Neuronal stem cell (in vitro differentiated cells): ENCODE data around the gene OTOP3.

Experiments
- DNase-seq: peaks from one replicate; pipeline ENCODE4 v3.0.0-alpha.2; 2013; ENCODE audit warnings: low spot score
- H2AFZ ChIP-seq: one replicate; pipeline ENCODE4 v1.6.1; 2013; ENCODE audit warnings: mild to moderate bottlenecking, low read length, inconsistent platforms
- H2AK5ac ChIP-seq: 2 replicates; pipeline ENCODE4 v1.6.1; 2013; ENCODE audit warnings: low read depth, mild to moderate bottlenecking, inconsistent platforms, low read length, moderate library complexity, mixed read lengths
- H2BK120ac ChIP-seq: 2 replicates; pipeline ENCODE4 v1.6.1; 2013; ENCODE audit warnings: low read depth, mild to moderate bottlenecking, inconsistent platforms, low read length, moderate library complexity, mixed read lengths
- H2BK12ac ChIP-seq: one replicate; pipeline ENCODE4 v1.6.1; 2013; ENCODE audit warnings: low read length, inconsistent platforms
- H2BK15ac ChIP-seq: 2 replicates; pipeline ENCODE4 v1.6.1; 2013; ENCODE audit warnings: mild to moderate bottlenecking, low read length, inconsistent platforms, mixed read lengths
- H2BK5ac ChIP-seq: one replicate; pipeline ENCODE4 v1.6.1; 2013; ENCODE audit warnings: inconsistent platforms, mild to moderate bottlenecking, low read length, moderate library complexity
- H3K14ac ChIP-seq: one replicate; pipeline ENCODE4 v1.6.1; 2013; ENCODE audit warnings: low read length, inconsistent platforms
- H3K18ac ChIP-seq: 2 replicates; pipeline ENCODE4 v1.6.1; 2013; ENCODE audit warnings: low read length, inconsistent platforms
- H3K23ac ChIP-seq: 2 replicates; pipeline ENCODE4 v1.6.1; 2013; ENCODE audit warnings: low read depth, mild to moderate bottlenecking, mixed read lengths, low read length, inconsistent platforms; ENCODE audit not compliant: poor library complexity
- H3K27ac ChIP-seq: replicated peaks from 3 replicates; pipeline ENCODE4 v1.5.1; 2013; ENCODE audit warnings: low read length, inconsistent platforms
- H3K27me3 ChIP-seq, 3 experiments: 2 replicates each; pipeline ENCODE4 v1.6.1; 2013; ENCODE audit warnings: low read length in 3 of 3, mild to moderate bottlenecking in 2 of 3, inconsistent platforms in 1 of 3, low read depth in 1 of 3, mixed read lengths in 1 of 3, moderate library complexity in 1 of 3; ENCODE audit not compliant: control insufficient read depth in 3 of 3, insufficient read depth in 3 of 3
- H3K36me3 ChIP-seq, 2 donors: replicated peaks in 1 of 2; 2 replicates each; pipeline ENCODE4 v1.6.1; 2013; ENCODE audit warnings: low read length in 2 of 2; ENCODE audit not compliant: control insufficient read depth in 2 of 2, insufficient read depth in 2 of 2
- H3K4ac ChIP-seq: 2 replicates; pipeline ENCODE4 v1.6.1; 2013; ENCODE audit warnings: inconsistent platforms, mild to moderate bottlenecking, low read length, moderate library complexity
- H3K4me1 ChIP-seq, 2 donors: 1 replicate in 1 of 2; 2 replicates in 1 of 2; pipeline ENCODE4 v1.6.1; 2013; ENCODE audit warnings: low read length in 2 of 2, low read depth in 1 of 2; ENCODE audit not compliant: control insufficient read depth in 2 of 2, insufficient read depth in 1 of 2
- H3K4me2 ChIP-seq: one replicate; pipeline ENCODE4 v1.6.1; 2013; ENCODE audit warnings: mild to moderate bottlenecking, low read length, inconsistent platforms; ENCODE audit not compliant: insufficient read depth, poor library complexity, severe bottlenecking
- H3K4me3 ChIP-seq, 2 donors: 2 replicates each; pipeline ENCODE4 v1.5.1; 2013; ENCODE audit warnings: low read length in 2 of 2, mild to moderate bottlenecking in 2 of 2, inconsistent platforms in 1 of 2, moderate library complexity in 1 of 2
- H3K79me1 ChIP-seq: one replicate; pipeline ENCODE4 v1.6.1; 2013; ENCODE audit warnings: low read depth, mild to moderate bottlenecking, inconsistent platforms, low read length, moderate library complexity
- H3K9ac ChIP-seq: one replicate; pipeline ENCODE4 v1.6.1; 2013; ENCODE audit warnings: mild to moderate bottlenecking, low read depth, low read length, inconsistent platforms; ENCODE audit not compliant: poor library complexity
- H3K9me3 ChIP-seq, 2 donors: replicated peaks in 1 of 2; 2 replicates each; pipeline versions ENCODE3 to v1.6.1; 2013; ENCODE audit warnings: low read length in 2 of 2, mild to moderate bottlenecking in 2 of 2, inconsistent platforms in 1 of 2, low read depth in 1 of 2, mixed read lengths in 1 of 2, moderate library complexity in 1 of 2; ENCODE audit not compliant: control insufficient read depth in 2 of 2, insufficient read depth in 1 of 2
- H4K8ac ChIP-seq: one replicate; pipeline ENCODE4 v1.6.1; 2013; ENCODE audit warnings: low read depth, mild to moderate bottlenecking, inconsistent platforms, low read length, moderate library complexity
- H4K91ac ChIP-seq: one replicate; pipeline ENCODE4 v1.6.1; 2013; ENCODE audit warnings: low read length, low read depth, mild to moderate bottlenecking, inconsistent platforms; ENCODE audit not compliant: poor library complexity
- WGBS, 2 donors: extraction: QIAGEN DNeasy Blood & Tissue Kit; methylation state at CpG; one replicate each; pipeline ENCODE4 v1.1.7; 2013; ENCODE audit warnings: missing lambda C conversion rate in 2 of 2, mixed read lengths in 1 of 2; ENCODE audit not compliant: insufficient read length in 2 of 2, insufficient replicate concordance in 1 of 2; ENCODE audit errors: extremely low coverage in 2 of 2; 5-methylcytosine and 5-hydroxymethylcytosine counted together

The OTOP3 gene

DNA sequence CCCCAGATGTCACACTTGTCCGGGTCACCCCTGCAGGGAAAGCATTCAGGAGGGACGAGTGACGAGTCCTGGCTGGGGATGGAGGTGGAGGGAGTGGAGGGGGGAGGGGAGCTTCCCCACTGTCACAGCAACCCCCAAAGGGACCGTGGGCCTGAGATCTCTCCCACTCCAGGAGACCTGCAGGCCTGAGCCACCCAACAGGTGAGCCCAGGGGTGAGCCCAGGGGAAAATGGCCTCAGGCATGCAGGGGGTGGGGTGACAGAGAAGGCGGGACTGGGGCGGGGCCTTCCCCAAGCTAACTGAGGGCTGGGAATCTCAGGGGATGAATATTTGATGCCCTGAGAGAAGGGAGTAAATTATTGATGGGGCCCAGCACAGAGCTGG lies 15.1 kb upstream of the OTOP3 start:
- no peak overlapping the region for H3K4me2 ChIP-seq
- no peak overlapping the region for H3K4ac ChIP-seq
- WGBS, 2 donors = no CpG with 5 or more reads among the region's 6 CpGs
- H2BK5ac ChIP-seq = no peak overlapping the region
- H3K14ac ChIP-seq = peak overlapping the region; percentile 89
- H2BK15ac ChIP-seq = peak overlapping the region; percentile 85
- H3K27ac ChIP-seq = no peak overlapping the region
- peaks cover 10 to 15% of the 10 kb centered on the region in 2 donors for H3K4me1 ChIP-seq
- H3K23ac ChIP-seq = peak overlapping the region; percentile 80
- peak overlapping the region; percentile 91 for H3K18ac ChIP-seq
- H2AK5ac ChIP-seq = peak overlapping the region; percentile 96
- H3K79me1 ChIP-seq = peaks cover 6% of the 10 kb centered on the region
- H3K4me3 ChIP-seq = no peak overlapping the region
- no peak overlapping the region for H4K91ac ChIP-seq
- H3K9me3 ChIP-seq = peaks cover 3% of the 10 kb centered on the region in 2 donors
- H3K27me3 ChIP-seq = peaks cover 19 to 68% (median 39%) of the 10 kb centered on the region in 3 experiments
- H4K8ac ChIP-seq = no peak overlapping the region
- no peak overlapping the region for H2BK12ac ChIP-seq
- peak overlapping the region; percentile 81 for H3K9ac ChIP-seq
- no peaks in the 10 kb centered on the region for H3K36me3 ChIP-seq
- DNase-seq = no peak
- H2AFZ ChIP-seq = peak overlapping the region; percentile 81
- H2BK120ac ChIP-seq = no peak overlapping the region

DNA sequence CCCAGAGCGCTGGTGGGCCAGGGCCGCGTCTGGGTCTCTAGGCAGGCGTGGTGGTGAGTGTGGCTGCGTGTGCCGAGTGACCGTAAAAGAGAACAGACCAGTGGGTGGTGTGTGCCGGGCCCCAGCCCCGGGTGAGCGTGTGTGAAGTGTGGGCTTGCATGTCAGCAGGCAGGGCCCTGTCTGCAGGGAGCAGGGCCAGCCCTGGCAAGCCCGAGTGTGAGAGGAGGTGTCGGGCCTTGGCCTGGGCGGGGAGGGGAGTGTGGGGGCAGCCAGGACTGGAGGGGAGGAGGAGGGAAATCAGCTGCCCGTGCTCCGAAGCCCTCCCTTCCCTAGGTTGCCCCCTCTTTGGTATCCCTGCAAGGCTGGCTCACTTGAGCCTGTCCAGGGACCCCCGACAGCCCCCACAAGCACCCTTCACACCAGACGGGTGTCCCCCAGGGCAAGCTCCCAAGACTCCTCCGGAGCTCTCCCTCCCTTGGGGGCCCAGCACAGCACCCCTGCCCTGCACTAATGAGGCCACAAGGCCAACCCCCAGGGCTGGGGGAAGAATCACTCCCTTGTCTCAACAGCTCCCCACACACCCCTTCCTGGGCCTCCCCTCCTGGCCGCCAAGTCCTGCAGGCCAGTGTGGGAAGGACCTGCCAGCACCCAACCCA lies 14.5 kb upstream of the OTOP3 start:
- H3K9me3 ChIP-seq = peaks cover 3% of the 10 kb centered on the region in 2 donors
- peak overlapping the region; percentile 73 for H2BK12ac ChIP-seq
- peak overlapping the region; percentile 81 for H2AFZ ChIP-seq
- H3K4me2 ChIP-seq = no peak overlapping the region
- H3K27me3 ChIP-seq = peaks cover 22 to 73% (median 45%) of the 10 kb centered on the region in 3 experiments
- H4K8ac ChIP-seq = no peak overlapping the region
- H3K14ac ChIP-seq = no peak overlapping the region
- peaks cover 6% of the 10 kb centered on the region for H3K79me1 ChIP-seq
- peak overlapping the region; percentile 89 for H2BK15ac ChIP-seq
- peak overlapping the region; percentile 73 for H3K23ac ChIP-seq
- H2BK120ac ChIP-seq = peak overlapping the region; percentile 47
- no peak for DNase-seq
- H2AK5ac ChIP-seq = peak overlapping the region; percentile 96
- WGBS, 2 donors = no CpG with 5 or more reads among the region's 19 CpGs
- H3K18ac ChIP-seq = peak overlapping the region; percentile 91
- no peaks in the 10 kb centered on the region for H3K36me3 ChIP-seq
- no peak overlapping the region for H3K4me3 ChIP-seq
- peak overlapping the region; percentile 84 for H3K4ac ChIP-seq
- H3K27ac ChIP-seq = no peak overlapping the region
- peak overlapping the region; percentile 87 for H2BK5ac ChIP-seq
- H3K4me1 ChIP-seq = peaks cover 10 to 15% of the 10 kb centered on the region in 2 donors
- H4K91ac ChIP-seq = no peak overlapping the region
- H3K9ac ChIP-seq = peak overlapping the region; percentile 60

GRCh38 chr17:74921769-74922168 lies 13.9 kb upstream of the OTOP3 start:
- Histone ChIP-seq H3K9me3 (peaks cover 3% of the 10 kb centered on the region in 2 donors), H2BK120ac (peak overlapping the region; percentile 47), H3K4ac (peak overlapping the region; percentile 84), H3K4me1 (peaks cover 9 to 15% of the 10 kb centered on the region in 2 donors), H2BK15ac (peak overlapping the region; percentile 89), H3K9ac (no peak overlapping the region), H3K18ac (peak overlapping the region; percentile 91), H2BK12ac (peak overlapping the region; percentile 73), H3K4me3 (no peak overlapping the region), H3K4me2 (no peak overlapping the region), H3K14ac (no peak overlapping the region), H2AK5ac (peak overlapping the region; percentile 96), H2BK5ac (peak overlapping the region; percentile 87), H3K79me1 (peaks cover 6% of the 10 kb centered on the region), H3K23ac (peak overlapping the region; percentile 73), H3K27ac (no peak overlapping the region), H4K91ac (no peak overlapping the region), H4K8ac (no peak overlapping the region), H3K36me3 (no peaks in the 10 kb centered on the region), H3K27me3 (peaks cover 22 to 78% (median 48%) of the 10 kb centered on the region in 3 experiments), H2AFZ (no peak overlapping the region)
- no CpG with 5 or more reads among the region's 2 CpGs for WGBS, 2 donors
- no peak for DNase-seq

DNA sequence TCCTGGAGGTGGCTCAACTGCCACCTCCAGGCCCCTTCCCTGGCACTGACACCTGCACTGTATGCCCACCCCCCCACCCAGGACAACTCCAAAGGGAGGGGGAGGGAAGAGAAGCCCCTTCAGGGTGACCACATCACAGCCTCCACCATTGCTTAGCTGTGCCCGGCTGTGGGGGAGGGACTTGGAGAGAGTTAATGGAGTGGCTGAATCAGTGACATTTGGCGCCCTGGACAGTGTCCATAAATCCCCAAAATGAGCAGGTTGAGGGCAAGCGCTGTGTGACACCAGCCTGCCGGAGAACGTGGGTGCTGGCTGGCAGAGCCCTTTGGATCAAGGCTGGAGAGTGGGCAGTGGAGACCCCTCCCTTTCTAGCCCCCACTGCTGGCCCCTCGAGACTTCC lies 13.5 kb upstream of the OTOP3 start:
- Histone ChIP-seq H4K8ac (no peak overlapping the region), H4K91ac (no peak overlapping the region), H3K79me1 (peaks cover 6% of the 10 kb centered on the region), H3K23ac (no peak overlapping the region), H2BK5ac (peak overlapping the region; percentile 11), H3K36me3 (no peaks in the 10 kb centered on the region), H3K14ac (no peak overlapping the region), H3K27me3 (peaks cover 22 to 83% (median 52%) of the 10 kb centered on the region in 3 experiments), H2AFZ (no peak overlapping the region), H2BK15ac (peak overlapping the region; percentile 85), H3K9ac (no peak overlapping the region), H3K4me1 (peaks cover 7 to 15% of the 10 kb centered on the region in 2 donors), H2BK120ac (peak overlapping the region; percentile 87), H3K4ac (no peak overlapping the region), H3K4me2 (peak overlapping the region; percentile 73), H3K27ac (no peak overlapping the region), H3K18ac (no peak overlapping the region), H3K9me3 (peaks cover 0 to 3% of the 10 kb centered on the region in 2 donors), H2AK5ac (peak overlapping the region; percentile 96), H3K4me3 (no peak overlapping the region), H2BK12ac (no peak overlapping the region)
- no CpG with 5 or more reads among the region's 6 CpGs for WGBS, 2 donors
- DNase-seq = no peak
